Prostate gland (tissue), 2 donors: Measurements from ENCODE around the gene ZNF492.

ENCODE experiments used
- POLR2A ChIP-seq: fragments of 450-650 bp; IDR thresholded peaks from one replicate; pipeline ENCODE4 v1.6.1; 2016; ENCODE audit warnings: antibody characterized with exemption, mild to moderate bottlenecking
- POLR2AphosphoS5 ChIP-seq: sonication (generic); formaldehyde crosslinking; IDR thresholded peaks from one replicate; pipeline ENCODE4 v1.6.1; 2017; ENCODE audit warnings: antibody characterized with exemption
- TF ChIP-seq, protein P1 (sequence below), 4 experiments: fragments of 200-600 bp in 2 of 4; fragments of 450-650 bp in 2 of 4; sonication (generic) in 2 of 4; IDR thresholded peaks; 1 replicate in 3 of 4; 2 replicates in 1 of 4; pipeline ENCODE4 v1.5.1; 2016 to 2019; ENCODE audit warnings: antibody characterized with exemption in 4 of 4, mild to moderate bottlenecking in 2 of 4, moderate library complexity in 2 of 4

- TF ChIP-seq, protein P1, sequence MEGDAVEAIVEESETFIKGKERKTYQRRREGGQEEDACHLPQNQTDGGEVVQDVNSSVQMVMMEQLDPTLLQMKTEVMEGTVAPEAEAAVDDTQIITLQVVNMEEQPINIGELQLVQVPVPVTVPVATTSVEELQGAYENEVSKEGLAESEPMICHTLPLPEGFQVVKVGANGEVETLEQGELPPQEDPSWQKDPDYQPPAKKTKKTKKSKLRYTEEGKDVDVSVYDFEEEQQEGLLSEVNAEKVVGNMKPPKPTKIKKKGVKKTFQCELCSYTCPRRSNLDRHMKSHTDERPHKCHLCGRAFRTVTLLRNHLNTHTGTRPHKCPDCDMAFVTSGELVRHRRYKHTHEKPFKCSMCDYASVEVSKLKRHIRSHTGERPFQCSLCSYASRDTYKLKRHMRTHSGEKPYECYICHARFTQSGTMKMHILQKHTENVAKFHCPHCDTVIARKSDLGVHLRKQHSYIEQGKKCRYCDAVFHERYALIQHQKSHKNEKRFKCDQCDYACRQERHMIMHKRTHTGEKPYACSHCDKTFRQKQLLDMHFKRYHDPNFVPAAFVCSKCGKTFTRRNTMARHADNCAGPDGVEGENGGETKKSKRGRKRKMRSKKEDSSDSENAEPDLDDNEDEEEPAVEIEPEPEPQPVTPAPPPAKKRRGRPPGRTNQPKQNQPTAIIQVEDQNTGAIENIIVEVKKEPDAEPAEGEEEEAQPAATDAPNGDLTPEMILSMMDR (IDR thresholded peaks at IDR 0.05): no peak
- TF ChIP-seq POLR2AphosphoS5: no peak
- no peak for TF ChIP-seq POLR2A
These were observed 21.8 kb upstream of the ZNF492 start for GRCh38 chr19:22612316-22612715.
